ENCODE data around the gene ARL5C.

Gene ARL5C

GRCh38 chr17:39165841-39166349 lies at the start of gene ARL5C:
TSS of gene ARL5C (minus strand) at chr17:39166161. CDS start at chr17:39165760, 401 bp downstream.
- no peak for DNase-seq

- DNase-seq = no peak
Measured at GRCh38 chr17:39213852-39214251, 47.9 kb upstream of the ARL5C start.

GRCh38 chr17:39212841-39213480 lies 47.0 kb upstream of the ARL5C start:
- no peak for DNase-seq

- DNase-seq = no peak
Measured at GRCh38 chr17:39212195-39212810, 46.3 kb upstream of the ARL5C start.

GRCh38 chr17:39210093-39210434 lies 44.1 kb upstream of the ARL5C start:
- DNase-seq = no peak

GRCh38 chr17:39209317-39210092 lies 43.5 kb upstream of the ARL5C start:
- peak; percentile 59 for DNase-seq

- DNase-seq = no peak
Measured at GRCh38 chr17:39208893-39209292, 42.9 kb upstream of the ARL5C start.

GRCh38 chr17:39208136-39208535 lies 42.2 kb upstream of the ARL5C start:
- DNase-seq = no peak

- no peak for DNase-seq
Measured at GRCh38 chr17:39205112-39205526, 39.2 kb upstream of the ARL5C start.

GRCh38 chr17:39204245-39204644 lies 38.3 kb upstream of the ARL5C start:
- DNase-seq = no peak

GRCh38 chr17:39200957-39201510 lies 35.1 kb upstream of the ARL5C start:
- DNase-seq = no peak

- DNase-seq = peak; percentile 70
Measured at GRCh38 chr17:39200070-39200879, 34.3 kb upstream of the ARL5C start, which contains the start of gene RPL19. TSS of gene RPL19 (plus strand) at chr17:39200283. CDS start at chr17:39200345, 62 bp downstream.

- DNase-seq = peak; percentile 78
Measured at GRCh38 chr17:39199820-39200069, 33.8 kb upstream of the ARL5C start.

- DNase-seq = no peak
Measured at GRCh38 chr17:39198186-39198566, 32.2 kb upstream of the ARL5C start.

GRCh38 chr17:39197380-39198185 lies 31.6 kb upstream of the ARL5C start, which contains the start of gene CACNB1:
TSS of gene CACNB1 (minus strand) at chr17:39197669. CDS start at chr17:39197495, 174 bp downstream.
- DNase-seq = peak; percentile 45

GRCh38 chr17:39196808-39197291 lies 30.9 kb upstream of the ARL5C start:
- DNase-seq = no peak

GRCh38 chr17:39196241-39196807 lies 30.4 kb upstream of the ARL5C start:
- no peak for DNase-seq

GRCh38 chr17:39195568-39196160 lies 29.7 kb upstream of the ARL5C start:
- DNase-seq = no peak

- no peak for DNase-seq
Measured at GRCh38 chr17:39194985-39195524, 29.1 kb upstream of the ARL5C start.
